Measurements from ENCODE around the gene KLHL2.

DNA sequence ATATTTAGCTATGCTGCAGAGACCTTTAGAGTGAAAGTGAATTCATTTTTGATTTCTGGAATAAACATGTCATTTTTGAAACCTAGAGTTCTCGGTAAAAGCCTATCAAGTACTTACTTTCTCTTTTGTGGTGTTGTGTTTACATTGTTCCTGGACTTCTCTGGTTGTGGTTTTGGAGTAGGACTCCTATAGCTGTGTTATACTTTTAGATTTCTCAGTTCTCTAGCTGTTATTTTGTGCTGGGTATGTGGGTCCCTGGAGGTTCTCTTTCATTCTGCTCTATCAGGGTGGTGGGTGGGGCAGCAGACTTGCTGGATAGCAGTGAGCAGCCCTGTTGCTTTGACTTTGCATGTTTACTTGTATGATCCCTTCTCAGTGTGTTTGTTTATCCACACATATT lies 94.5 kb downstream of the KLHL2 start:
- TF ChIP-seq POLR2AphosphoS5 (IDR thresholded peaks at IDR 0.05; ENCODE audit: low read depth) (no peak), CTCF (IDR thresholded peaks at IDR 0.05; ENCODE audit: insufficient read depth, low read length) (no peak)

All from HL-60 (cell line).